Fibroblast of villous mesenchyme (primary cell): ENCODE data around the gene CIAO2B. TPM values are rescaled to one million over a fixed set of nuclear protein-coding genes. Genes with fewer than 3 reads are reported as not detected.

Experiments used
- DNase-seq: peaks from one replicate; pipeline ENCODE4 v3.0.0-alpha.2; 2010; ENCODE audit warnings: low read depth
- H3K4me3 ChIP-seq: 2 replicates; pipeline ENCODE4 v1.5.1; 2011; ENCODE audit warnings: low read depth, mild to moderate bottlenecking, low read length
- total RNA-seq: library from RNA; depleted of rRNA; stranded (reverse); fragments of >200 nt; gene quantifications from 2 replicates; pipeline ENCODE4 v1.2.3, GENCODE V29; 2012
- TF ChIP-seq, protein P1 (sequence below): IDR thresholded peaks from 2 replicates; pipeline ENCODE4 v1.5.1; 2012; ENCODE audit warnings: low read depth, mild to moderate bottlenecking, low read length; ENCODE audit not compliant: insufficient read depth

The CIAO2B gene
- total RNA-seq, 1 donor, result 136 TPM

DNA sequence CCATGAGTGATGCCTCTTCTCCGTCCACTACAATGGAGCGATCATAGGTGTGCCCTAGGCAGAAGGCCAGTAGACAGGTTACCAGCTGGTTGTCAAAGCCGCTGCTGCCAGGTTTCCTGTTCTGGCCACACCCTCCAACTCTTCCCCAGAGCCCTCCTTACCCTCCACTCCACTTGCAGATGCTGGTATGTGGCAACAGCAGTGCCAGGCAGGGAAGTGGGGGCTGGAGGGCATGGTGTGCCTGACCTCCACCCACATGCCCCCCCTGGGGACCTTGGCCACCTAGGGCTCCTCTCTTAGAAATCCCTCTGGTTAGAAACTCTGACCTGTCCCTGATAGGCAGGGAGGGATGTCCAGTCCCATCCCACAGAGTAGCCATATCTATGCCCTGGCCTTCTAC, 10.3 kb downstream of the CIAO2B start:
- no peak for DNase-seq
- no peak overlapping the region for H3K4me3 ChIP-seq
- TF ChIP-seq, protein P1, sequence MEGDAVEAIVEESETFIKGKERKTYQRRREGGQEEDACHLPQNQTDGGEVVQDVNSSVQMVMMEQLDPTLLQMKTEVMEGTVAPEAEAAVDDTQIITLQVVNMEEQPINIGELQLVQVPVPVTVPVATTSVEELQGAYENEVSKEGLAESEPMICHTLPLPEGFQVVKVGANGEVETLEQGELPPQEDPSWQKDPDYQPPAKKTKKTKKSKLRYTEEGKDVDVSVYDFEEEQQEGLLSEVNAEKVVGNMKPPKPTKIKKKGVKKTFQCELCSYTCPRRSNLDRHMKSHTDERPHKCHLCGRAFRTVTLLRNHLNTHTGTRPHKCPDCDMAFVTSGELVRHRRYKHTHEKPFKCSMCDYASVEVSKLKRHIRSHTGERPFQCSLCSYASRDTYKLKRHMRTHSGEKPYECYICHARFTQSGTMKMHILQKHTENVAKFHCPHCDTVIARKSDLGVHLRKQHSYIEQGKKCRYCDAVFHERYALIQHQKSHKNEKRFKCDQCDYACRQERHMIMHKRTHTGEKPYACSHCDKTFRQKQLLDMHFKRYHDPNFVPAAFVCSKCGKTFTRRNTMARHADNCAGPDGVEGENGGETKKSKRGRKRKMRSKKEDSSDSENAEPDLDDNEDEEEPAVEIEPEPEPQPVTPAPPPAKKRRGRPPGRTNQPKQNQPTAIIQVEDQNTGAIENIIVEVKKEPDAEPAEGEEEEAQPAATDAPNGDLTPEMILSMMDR, result no peak

DNA sequence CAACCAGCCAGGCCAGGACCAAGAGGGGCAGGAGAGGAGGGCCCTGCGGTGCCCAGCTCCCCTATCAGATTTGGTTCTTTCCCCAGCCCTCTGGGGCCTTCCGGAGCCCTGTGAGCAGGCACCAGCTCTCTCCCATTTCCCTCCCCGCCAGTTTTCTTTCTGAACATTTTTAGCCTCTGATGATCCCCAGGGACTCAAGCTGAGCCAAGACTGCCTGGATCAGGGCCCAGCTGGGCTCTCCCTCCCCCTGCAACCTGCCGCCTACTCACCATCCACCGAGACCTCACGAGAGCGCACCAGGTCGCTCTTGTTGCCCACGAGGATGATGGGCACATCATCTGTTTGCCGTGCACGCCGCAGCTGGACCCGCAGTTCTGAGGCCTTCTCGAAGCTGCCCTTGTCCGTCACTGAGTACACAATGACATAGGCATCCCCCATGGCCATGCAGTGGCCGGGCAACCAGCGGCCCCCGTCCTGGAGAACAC, 10.9 kb downstream of the CIAO2B start:
- H3K4me3 ChIP-seq, result no peak overlapping the region
- no peak for DNase-seq
- TF ChIP-seq, protein P1, result no peak

DNA sequence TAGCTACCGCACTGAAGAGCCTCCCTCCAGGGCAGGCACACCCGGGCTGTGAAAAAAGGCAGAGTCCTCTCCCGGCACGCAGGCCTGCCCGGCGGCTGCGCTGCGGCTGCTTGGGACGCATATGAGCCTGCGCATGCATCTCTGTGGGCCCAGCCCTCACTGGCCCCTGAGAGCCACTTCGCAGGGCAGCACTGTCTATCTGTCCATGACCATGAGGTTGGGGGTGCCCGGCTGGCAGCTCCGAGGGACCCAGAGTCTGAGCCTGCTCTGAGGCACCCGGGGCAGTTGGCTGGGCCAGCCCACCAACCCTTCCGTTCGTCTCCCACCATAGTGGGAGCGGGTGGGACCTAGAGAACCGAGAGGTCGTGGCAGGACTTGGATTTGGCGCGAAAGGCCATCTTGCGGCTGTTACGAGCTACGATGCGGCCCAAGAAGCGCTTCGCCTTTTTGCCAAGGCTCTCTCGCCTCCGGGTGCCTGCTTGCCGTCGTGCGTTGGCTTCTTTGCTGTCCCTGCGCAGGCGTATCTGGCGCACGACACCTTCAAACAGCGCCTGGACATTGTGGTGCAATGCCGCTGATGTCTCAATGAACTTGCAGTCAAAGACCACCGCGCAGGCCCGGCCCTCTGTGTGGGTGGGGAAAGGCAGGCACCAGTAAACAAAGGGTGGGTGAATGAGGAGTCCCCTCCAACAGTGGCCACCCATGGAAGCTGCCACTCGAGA, 12.3 kb downstream of the CIAO2B start:
- H3K4me3 ChIP-seq, result no peak overlapping the region
- TF ChIP-seq, protein P1, result no peak
- DNase-seq, result no peak

DNA sequence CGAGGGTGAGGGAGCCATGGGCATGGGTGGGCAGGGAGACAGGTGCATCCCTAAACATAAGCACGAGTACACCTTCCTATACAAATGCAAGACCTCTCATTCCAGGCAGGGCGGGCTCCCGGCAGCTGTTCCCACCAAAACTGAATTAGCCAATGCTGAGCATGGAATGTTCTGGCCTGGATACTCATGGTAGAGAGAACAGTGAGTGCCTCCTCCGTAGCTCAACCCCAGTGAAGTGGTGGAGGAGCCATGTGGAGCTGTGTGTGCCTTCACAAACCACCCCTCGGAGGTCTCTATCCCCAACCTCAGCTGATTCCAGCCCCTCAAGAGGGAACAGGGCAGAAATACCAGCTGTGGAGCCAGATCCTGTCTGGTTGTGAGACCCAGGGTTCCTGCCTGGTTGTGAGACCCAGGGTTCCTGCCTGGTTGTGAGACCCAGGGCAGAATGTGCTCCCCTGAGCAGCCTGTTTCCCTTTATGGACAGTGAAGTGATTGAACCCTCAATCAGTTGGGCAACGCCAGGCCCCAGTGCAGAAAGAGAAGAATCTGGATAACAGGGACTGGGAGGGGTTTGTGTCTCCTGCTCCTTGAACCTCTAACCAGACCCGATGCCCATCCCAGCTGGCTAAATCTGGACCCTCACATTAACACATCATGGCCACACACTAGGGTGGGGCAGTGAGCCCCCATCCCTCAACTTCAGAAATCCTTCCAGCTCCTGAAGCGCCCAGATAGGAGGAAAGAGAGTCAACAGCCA, 13.1 kb downstream of the CIAO2B start:
- TF ChIP-seq, protein P1, result no peak
- H3K4me3 ChIP-seq, result no peak overlapping the region
- DNase-seq, result no peak

DNA sequence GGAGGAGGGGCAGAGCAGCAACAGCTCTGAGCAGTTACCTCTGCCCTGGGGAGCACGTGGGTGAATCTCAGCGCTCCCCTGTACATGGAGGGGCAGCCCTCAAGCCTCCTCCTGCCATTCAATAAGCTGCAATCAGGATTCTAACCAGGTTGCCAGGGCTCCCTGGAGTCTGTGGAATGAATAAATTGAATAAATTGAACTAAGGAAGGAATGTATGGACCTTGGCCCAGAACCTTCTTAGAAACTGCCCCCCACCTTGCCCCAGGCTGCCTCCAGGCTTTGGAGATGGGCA, 14.0 kb downstream of the CIAO2B start:
- no peak for DNase-seq
- TF ChIP-seq, protein P1, result no peak
- H3K4me3 ChIP-seq, result no peak overlapping the region

DNA sequence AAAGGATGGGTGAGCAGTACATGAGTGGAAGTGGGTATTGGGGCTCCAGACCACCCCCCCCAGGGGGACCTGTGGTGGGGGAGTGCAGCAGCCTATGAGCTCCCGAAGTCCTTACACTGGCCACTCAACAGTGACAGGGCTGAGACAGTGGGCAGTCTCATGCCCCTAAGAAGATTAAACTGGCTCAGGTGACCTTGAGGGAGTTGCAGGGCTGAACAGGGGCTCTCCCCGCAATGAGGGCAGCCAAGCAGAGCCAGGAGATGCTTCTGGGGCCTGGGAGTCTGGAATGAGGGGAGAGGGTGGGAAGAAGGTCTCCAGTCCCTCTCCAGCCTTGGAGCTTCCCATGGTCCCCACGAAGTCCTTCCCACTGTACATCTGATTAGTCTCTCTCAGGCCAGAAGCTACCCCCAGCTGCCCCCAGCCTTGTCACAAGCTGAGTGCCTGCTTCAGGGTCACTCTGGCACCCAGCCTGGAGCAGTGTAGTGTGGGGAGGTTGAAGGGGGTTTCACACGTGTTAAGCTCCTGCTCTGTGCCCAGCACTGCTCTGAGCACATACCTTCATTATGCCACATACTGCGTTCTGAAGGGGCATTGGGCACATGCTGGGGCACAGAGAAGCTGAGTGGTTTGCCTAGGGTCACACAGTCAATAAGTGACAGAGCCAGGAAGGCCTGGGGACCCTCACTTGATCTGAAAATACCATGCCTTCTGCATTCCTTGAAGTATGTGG, 14.5 kb downstream of the CIAO2B start:
- H3K4me3 ChIP-seq, result no peak overlapping the region
- DNase-seq, result no peak
- TF ChIP-seq, protein P1, result no peak
